NB4 (cell line): ENCODE measurements around the gene SIN3B.

Experiments
- POLR2A ChIP-seq: IDR thresholded peaks from 2 replicates; pipeline ENCODE4 v1.6.1; 2011; ENCODE audit warnings: mild to moderate bottlenecking; ENCODE audit not compliant: insufficient read length; ENCODE audit errors: extremely low read depth
- TF ChIP-seq, protein P1 (sequence below): IDR thresholded peaks from 2 replicates; pipeline ENCODE4 v1.6.1; 2011; ENCODE audit warnings: low read depth, low read length
- TF ChIP-seq, protein P2 (sequence below): IDR thresholded peaks from one replicate; pipeline ENCODE4 v1.5.1; 2012; ENCODE audit warnings: low read depth, low read length

DNA sequence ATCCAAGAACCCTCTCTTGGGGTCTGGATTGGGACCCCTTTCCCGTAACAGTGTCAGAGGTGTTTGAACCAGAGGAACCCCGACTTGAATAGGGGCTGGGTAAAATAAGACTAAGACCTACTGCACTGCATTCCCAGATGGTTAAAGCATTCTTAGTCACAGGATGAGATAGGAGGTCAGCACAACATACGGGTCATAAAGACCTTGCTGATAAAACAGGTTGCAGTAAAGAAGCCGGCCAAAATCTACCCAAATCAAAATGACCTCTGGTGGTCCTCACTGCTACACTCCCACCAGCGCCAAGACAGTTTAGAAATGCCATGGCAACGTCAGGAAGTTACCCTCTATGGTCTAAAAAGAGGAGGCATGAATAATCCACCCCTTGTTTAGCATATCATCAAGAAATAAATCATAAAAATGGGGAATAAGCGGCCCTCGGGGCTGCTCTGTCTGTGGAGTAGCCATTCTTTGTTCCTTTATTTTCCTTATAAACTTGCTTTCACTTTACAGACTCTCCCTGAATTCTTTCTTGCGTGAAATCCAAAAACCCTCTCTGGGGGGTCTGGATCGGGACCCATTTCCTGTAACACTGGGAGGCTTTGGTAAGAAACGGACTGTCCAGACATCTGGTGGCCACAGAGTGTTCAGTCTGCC lies 4.4 kb upstream of the SIN3B start:
- TF ChIP-seq, protein P1, sequence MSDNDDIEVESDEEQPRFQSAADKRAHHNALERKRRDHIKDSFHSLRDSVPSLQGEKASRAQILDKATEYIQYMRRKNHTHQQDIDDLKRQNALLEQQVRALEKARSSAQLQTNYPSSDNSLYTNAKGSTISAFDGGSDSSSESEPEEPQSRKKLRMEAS: no peak
- no peak for TF ChIP-seq POLR2A
- TF ChIP-seq, protein P2, sequence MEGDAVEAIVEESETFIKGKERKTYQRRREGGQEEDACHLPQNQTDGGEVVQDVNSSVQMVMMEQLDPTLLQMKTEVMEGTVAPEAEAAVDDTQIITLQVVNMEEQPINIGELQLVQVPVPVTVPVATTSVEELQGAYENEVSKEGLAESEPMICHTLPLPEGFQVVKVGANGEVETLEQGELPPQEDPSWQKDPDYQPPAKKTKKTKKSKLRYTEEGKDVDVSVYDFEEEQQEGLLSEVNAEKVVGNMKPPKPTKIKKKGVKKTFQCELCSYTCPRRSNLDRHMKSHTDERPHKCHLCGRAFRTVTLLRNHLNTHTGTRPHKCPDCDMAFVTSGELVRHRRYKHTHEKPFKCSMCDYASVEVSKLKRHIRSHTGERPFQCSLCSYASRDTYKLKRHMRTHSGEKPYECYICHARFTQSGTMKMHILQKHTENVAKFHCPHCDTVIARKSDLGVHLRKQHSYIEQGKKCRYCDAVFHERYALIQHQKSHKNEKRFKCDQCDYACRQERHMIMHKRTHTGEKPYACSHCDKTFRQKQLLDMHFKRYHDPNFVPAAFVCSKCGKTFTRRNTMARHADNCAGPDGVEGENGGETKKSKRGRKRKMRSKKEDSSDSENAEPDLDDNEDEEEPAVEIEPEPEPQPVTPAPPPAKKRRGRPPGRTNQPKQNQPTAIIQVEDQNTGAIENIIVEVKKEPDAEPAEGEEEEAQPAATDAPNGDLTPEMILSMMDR: no peak
